ENCODE results near the gene RBM45. TPM values are rescaled to one million over a fixed set of nuclear protein-coding genes. Genes with fewer than 3 reads are reported as not detected.

The RBM45 gene, protein sequence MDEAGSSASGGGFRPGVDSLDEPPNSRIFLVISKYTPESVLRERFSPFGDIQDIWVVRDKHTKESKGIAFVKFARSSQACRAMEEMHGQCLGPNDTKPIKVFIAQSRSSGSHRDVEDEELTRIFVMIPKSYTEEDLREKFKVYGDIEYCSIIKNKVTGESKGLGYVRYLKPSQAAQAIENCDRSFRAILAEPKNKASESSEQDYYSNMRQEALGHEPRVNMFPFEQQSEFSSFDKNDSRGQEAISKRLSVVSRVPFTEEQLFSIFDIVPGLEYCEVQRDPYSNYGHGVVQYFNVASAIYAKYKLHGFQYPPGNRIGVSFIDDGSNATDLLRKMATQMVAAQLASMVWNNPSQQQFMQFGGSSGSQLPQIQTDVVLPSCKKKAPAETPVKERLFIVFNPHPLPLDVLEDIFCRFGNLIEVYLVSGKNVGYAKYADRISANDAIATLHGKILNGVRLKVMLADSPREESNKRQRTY
- 7.9 and 12.2 TPM in 2 replicates for polyA plus RNA-seq

DNA sequence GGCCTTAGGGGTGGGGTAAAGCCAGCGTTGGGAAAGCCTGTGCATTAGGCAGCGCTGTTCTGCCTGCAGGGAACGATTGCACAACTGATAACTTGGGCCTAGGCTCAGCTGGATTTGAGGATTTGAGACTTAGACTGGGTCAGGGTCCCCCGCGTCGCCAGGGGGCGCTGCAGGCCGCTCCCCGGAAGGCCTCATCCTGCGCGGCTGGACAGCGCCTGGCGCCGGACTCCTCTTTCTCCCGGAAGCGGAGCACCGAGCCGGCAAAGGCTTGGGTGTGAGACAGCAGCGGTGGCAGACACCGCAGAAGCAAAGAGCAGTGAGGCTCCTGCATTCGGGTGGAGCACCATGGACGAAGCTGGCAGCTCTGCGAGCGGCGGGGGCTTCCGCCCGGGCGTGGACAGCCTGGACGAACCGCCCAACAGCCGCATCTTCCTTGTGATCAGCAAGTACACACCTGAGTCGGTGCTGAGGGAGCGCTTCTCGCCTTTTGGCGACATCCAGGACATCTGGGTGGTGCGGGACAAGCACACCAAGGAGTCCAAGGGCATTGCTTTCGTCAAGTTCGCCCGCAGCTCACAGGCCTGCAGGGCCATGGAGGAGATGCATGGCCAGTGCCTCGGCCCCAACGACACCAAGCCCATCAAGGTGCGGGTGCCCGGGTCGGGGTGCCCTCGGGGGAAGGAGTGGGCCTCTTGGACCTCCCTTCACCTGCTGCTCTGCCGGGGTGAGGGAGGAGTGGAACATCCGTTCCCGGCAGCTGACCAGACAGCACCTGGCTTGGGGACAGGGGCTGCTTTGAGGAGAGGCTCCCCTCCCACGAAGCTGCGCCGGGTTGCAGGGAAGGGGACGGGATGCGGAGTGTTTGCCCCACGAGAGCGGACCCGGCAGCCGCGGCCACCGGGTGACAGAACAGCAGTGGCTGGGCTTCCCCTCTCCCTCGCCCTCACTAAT, at the start of gene RBM45:
RBM45 (plus strand) TSS at position 236 of the 951 bp plus-strand sequence; CDS start at position 346, 110 bp downstream.

DNA sequence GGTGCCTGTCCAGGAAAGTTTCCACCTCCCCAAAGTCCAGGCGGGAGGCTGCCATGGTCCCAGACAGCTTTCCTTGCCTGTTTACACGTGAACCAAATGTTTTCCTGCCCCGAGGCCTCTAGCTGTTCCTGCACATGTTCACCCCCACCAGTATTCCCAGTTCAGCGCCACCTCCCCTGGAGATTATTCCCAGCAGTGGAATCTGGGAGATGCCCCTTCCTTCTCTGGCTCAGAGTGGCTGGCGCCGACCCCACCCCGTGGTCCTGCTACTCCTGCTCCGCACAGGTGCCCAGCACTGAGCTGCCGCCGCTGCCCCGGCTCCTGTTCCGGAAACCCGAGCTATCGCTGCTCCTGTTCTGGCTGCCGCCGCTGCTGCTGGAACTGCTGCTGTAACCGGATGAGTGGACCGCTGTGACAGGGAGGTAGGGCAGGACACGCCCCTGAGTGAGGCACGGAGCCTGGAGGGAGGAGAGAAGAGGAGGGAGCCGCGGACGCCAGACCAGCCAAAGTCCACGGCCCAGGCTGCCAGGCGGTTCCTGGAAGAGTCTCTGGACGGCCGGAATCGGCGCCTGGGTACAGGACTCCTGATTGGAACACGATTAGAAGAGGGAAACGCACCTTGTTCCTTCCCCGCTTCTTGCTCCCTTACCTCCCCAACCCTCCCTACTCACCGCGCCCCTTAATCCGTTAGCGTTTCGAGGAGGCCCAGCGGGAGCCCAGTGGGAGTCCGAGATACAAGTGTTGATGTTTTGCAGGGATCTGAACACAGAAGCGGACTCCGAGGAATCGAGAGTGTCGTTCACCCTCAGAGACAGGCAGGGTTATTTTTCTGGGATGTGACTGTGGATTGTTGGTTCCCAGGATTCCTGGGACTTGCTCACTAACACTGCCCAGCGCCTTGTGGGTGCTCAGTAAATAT, 39.6 kb upstream of the RBM45 start, which contains the start of gene PDE11A:
PDE11A (minus strand) TSS at position 395 of the 919 bp plus-strand sequence; CDS start at position 55, 340 bp downstream.

Other genes starting within 250 kb of the RBM45 start
- not detected in 2 replicates for gene PDE11A, start 39.7 kb upstream of the RBM45 start, polyA plus RNA-seq
- 33.5 and 35.2 TPM in 2 replicates for gene OSBPL6, start 82.1 kb downstream of the RBM45 start, polyA plus RNA-seq